AG10803 (cell line): ENCODE data around the gene ZNF438.
"Not testable (repeated sequence)": the region's sequence is repeated elsewhere in the genome, so short reads cannot be mapped to it uniquely, and the experiment has no call there.

Experiments used
- DNase-seq: peaks from one replicate; pipeline ENCODE4 v3.0.0; 2010; ENCODE audit warnings: low read depth
- H3K4me3 ChIP-seq: 2 replicates; pipeline ENCODE4 v1.5.1; 2011; ENCODE audit warnings: mild to moderate bottlenecking, low read length, control low read depth
- CTCF ChIP-seq: conservative IDR thresholded peaks from 2 replicates; pipeline ENCODE4 v1.5.1; 2011; ENCODE audit warnings: mild to moderate bottlenecking, low read length, control low read depth, inconsistent platforms

Gene ZNF438

GRCh38 chr10:31041011-31041410 lies 9.3 kb upstream of the ZNF438 start:
- TF ChIP-seq CTCF: no peak
- no peak overlapping the region for H3K4me3 ChIP-seq
- DNase-seq: no peak

- H3K4me3 ChIP-seq, DNase-seq: not testable (repeated sequence)
These were observed 7.3 kb upstream of the ZNF438 start for GRCh38 chr10:31039006-31039405.

GRCh38 chr10:31037749-31038148 lies 6.1 kb upstream of the ZNF438 start:
- no peak for TF ChIP-seq CTCF
- no peak overlapping the region for H3K4me3 ChIP-seq
- DNase-seq: no peak

GRCh38 chr10:31036209-31036608 lies 4.5 kb upstream of the ZNF438 start:
- no peak for DNase-seq
- no peak for TF ChIP-seq CTCF
- no peak overlapping the region for H3K4me3 ChIP-seq

- no peak for TF ChIP-seq CTCF
- no peak overlapping the region for H3K4me3 ChIP-seq
- no peak for DNase-seq
These were observed 3.7 kb upstream of the ZNF438 start for GRCh38 chr10:31035266-31035798.

GRCh38 chr10:31034098-31034909 lies 2.6 kb upstream of the ZNF438 start:
- no peak for TF ChIP-seq CTCF
- DNase-seq: peak; percentile 98
- H3K4me3 ChIP-seq: no peak overlapping the region

- peak overlapping the region; percentile 18; the same call in 1 of the 2 replicates for H3K4me3 ChIP-seq
- no peak for TF ChIP-seq CTCF
- peak; percentile 25 for DNase-seq
These were observed 1.5 kb upstream of the ZNF438 start for GRCh38 chr10:31033147-31033546.
